Thyroid gland (tissue), 4 donors: ENCODE measurements around the gene ARL13B.

ENCODE experiments used
- CTCF ChIP-seq, 6 experiments: fragments of 200-600 bp in 3 of 6; fragments of 450-650 bp in 3 of 6; sonication (generic) in 3 of 6; IDR thresholded peaks; one replicate each; pipeline ENCODE4 v1.5.1; 2016 to 2019; ENCODE audit warnings: antibody characterized with exemption in 6 of 6, mild to moderate bottlenecking in 2 of 6, inconsistent platforms in 1 of 6, moderate library complexity in 1 of 6
- POLR2A ChIP-seq, 2 donors: fragments of 450-650 bp; IDR thresholded peaks; one replicate each; pipeline ENCODE4 v1.6.1; 2017; ENCODE audit warnings: antibody characterized with exemption in 2 of 2, mild to moderate bottlenecking in 2 of 2, moderate library complexity in 1 of 2

DNA sequence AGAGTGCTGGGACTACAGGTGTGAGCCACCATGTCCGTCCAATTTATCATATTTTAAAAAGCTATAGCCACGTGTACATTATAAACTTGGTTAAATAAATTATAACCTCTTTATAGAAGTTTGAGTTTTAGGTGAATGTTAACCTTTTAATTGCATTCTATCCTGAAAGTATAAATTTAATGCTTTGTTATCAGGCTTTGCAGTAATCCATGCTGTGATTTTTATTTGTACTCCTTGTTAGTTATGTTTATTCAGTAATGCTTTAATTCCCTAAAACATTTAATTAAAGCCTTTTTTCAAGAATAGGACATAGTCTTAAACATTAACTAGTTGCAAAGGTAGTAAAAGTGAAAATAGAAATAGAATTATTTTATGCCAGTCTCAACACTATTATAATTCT, 11.7 kb downstream of the ARL13B start:
- TF ChIP-seq CTCF (IDR thresholded peaks at IDR 0.05) (no peak), POLR2A (IDR thresholded peaks at IDR 0.05) (no peak)
